GM19395 (cell line): ENCODE measurements around the gene CAMK1.
"Not testable (repeated sequence)": the region's sequence is repeated elsewhere in the genome, so short reads cannot be mapped to it uniquely, and the experiment has no call there.

Experiments
- ATAC-seq: cut with Tn5 transposase; IDR thresholded peaks from one replicate; pipeline ENCODE4 v1.9.1; 2021; ENCODE audit warnings: mild to moderate bottlenecking, moderate library complexity; ENCODE audit not compliant: unreplicated experiment

The CAMK1 gene

DNA sequence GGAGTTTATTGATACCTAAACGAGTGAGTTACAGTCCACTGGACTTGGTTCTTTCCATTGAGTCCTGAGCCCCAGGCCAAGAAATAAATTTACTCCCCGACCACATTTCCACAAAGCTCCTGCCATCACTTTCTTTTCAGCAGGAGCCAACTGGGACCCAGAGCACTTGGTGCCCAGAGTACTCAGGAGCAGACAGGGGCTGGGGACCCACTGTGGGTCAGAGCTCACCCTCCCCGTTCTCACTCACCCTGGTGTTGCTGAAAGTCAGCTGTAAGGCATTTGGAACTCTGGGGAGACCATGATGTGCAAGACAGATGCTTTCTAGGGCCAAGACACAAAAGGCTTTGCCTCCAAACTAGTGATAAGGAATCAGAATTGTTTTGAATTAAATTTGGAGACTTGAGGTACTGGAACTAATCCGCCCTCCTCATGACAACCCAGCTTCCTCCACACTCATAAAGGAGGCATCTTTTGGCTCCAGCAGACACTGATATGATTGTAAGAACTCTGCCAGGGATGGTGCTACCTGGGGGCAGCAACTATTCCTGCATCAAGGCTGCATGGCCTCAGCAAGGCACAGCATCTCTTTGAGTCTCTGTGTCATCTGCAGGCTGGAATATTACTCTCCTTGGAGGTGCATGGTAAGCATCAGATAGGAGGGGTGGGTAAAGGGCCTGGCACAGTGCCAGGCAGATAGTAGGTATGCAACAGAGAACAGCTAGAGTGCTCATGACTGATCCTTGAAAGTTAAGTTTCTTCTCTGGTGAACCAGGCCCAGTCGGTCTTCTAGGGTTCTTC, 7.3 kb upstream of the CAMK1 start:
- no peak for ATAC-seq

DNA sequence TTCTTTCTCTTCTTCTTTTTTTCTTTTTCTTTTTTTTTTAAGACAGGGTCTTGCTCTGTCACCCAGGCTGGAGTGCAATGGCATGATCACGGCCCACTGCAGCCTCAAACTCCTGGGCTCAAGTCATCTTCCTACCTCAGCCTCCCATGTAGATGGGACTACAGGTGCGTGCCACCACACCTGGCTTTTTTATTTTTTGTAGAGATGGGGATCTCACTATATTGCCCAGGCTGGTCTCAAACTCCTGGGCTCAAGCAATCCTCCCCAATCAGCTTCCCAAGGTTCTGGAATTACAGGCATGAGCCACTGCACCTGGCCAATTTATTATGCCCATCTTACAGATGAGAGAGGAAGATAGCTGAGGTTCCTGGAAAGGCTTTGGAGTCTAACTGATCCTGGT, 1.3 kb upstream of the CAMK1 start:
- not testable (repeated sequence) for ATAC-seq

DNA sequence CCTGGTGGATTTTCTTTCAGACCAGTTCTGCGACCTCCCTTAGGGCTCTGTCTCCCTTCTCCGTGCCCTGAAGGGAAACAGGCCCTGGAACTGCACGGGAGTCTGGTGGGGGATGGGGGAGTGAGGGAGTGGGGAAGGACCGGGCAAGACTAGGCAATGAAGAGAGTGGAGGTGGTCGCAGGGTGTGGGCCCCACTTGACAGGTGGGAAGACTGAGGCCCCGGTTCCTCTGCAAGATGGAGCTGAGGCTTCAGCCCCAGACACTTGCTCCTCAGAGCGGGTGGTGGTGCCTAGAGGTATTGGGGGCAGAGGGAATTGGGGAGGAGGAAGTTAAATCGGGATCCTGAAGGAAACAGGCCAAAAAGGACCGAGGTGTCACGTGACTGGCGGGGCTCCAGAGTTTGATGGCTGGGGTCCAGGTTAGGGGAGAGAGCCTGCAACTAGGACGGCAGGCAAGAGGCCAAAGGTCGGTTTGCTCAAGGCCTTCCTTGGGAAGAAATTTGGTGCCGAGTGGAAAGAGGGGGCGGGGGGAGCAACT, 597 bp upstream of the CAMK1 start:
- ATAC-seq, result no peak

DNA sequence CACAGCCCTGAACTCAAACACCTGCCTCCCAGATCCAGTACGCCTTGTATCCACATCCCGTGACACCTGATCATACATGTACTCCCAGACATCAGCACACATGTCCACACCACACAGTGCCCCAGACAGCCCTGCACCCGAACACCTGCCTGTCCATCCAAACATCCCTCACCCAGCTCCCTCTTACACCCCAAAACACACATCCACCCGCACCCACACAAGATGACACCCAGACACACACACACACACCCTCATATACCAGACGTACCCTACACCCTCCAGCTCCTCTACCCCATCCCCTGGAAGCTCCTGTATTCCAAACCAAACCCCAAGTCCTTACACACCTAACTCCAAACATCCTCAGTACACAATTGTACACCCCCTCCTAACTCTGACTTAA, 735 bp downstream of the CAMK1 start:
- no peak for ATAC-seq

DNA sequence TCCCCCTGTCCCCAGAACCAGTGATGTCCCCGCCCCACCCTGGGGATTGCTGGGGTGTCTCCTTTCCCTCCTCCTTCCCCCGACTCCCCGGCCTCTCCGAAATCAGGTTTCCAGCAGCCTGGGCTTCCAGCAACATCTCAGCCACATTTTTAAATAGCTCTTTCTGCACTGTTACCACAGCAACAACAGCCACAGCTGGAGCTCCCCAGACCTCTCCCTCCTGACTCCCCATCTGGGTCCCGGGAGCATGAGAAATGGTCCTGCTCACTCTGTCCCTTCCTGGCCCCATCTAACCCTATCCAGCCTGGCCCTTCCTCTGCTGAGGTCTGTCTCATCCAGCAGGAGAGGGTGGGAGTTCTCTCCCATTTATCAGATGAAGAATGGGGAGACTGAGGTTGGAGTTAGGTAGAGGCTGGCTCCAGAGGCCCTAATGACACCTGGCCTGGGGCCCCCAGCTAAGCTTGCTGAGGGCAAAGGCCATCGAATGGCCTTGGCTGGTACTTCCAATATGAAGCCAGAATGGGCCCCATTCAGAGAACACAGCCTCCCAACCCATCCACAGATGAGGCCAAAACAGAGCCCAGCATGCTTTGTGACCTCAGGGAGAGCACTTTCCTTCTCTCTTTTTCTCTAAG, 1.5 kb downstream of the CAMK1 start:
- ATAC-seq, result no peak

DNA sequence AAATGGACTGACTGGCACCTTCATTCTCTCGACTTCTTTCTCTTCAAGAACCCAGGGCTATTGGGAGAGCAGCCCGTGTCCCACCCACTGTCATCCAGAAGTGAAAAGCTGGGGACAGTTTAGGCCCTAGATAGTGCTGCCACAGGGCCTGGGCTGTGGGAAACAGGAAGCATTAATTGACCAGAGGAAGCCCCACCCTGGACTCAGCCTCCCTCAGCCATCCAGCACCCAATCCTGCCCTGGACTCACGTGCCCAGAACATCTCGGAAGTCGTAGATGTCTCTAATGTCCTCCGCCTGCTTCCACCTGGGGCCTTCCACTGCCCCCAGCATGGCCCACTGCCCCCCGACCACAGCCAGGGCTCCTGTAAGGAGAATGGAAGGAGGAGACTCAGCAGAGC, 2.3 kb downstream of the CAMK1 start:
- no peak for ATAC-seq

DNA sequence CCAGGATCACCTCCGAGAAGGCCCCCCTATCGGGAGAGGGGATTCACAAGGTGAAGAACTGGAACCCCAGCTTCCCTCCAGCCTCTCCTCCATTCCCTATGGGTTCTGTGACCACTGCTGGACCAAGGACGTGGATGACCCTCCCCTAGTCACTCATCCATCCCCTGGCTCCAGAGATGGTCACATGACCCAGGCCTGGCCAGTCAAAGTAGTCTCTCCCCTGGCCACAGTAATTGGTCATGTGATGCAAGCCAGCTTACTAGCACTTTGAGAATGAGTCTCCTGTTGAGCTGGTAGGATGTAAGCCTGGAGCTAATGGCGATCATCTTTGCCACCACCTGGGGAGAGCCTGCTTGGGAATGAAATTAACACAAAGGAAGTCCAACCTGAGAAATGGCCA, 3.9 kb downstream of the CAMK1 start:
- no peak for ATAC-seq

DNA sequence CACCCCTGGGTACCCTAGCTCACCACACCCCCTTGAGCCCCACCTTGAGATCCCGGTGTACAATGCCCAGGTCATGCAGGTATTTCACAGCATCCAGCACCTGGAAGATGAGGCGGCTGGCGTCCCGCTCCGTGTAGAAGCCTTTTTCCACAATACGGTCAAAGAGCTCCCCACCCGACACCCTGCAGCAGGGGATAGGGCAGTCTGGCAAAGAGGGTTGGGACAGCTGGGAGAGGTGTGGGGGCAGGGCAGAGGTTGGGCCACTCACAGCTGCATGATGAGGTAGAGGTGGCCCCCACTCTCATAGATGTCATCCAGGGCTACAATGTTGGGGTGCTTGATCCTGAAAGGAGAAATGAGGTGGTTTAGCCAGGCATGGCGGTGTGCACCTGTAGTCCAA, 6.9 kb downstream of the CAMK1 start:
- no peak for ATAC-seq

DNA sequence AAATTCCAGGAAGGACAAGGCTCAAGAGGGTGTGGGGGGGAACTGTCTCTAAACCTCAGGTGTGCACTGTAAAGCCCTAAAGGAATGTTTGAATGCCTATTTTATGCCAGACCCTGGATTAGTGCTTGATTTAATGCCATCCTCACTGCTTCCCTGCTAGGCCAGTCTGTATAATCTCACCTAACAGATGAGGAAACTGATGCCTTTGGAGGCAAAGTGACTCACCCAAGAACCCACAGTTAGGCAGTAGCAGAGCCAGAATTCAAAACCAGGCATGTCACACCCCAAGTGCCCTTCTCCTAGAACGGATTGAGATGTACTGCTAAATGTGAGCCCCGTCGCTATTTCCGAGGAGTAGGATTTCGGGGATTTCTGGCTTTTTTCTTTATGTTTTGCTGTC, 7.8 kb downstream of the CAMK1 start:
- ATAC-seq, result no peak

DNA sequence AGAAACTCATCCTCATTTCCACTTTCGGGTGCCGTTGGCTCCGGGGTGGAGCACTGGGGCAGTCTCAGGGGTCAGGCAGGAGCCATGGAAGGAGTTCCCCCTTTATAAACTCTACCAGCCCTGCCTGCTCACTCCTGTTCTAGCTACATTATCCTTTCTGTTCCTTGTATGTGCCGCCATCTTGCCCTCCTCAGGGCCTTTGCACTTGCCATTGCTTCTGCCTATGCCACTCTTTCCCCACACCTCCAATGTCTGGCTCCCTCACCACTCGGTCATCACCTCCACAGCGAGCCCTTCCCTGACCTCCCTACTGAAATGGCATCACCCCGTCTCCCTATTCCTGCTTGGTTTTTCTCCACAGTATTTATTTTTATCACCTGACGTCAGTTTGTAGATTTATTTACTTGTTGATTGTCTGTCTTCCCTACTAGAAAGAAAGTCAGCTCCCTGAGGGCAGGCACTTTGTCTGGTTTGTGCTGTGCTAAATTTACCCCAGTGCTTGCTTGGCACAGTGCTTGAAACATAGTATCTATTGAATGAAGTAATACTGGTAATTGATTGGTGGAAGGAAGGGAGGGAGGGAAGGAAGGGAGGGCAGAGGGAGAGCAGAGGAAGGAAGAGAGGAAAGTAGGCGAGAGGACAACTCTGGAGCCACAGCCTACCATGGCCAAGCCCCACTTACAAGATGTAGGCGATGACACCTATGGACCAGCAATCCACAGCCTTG, 8.8 kb downstream of the CAMK1 start:
- ATAC-seq, result no peak

DNA sequence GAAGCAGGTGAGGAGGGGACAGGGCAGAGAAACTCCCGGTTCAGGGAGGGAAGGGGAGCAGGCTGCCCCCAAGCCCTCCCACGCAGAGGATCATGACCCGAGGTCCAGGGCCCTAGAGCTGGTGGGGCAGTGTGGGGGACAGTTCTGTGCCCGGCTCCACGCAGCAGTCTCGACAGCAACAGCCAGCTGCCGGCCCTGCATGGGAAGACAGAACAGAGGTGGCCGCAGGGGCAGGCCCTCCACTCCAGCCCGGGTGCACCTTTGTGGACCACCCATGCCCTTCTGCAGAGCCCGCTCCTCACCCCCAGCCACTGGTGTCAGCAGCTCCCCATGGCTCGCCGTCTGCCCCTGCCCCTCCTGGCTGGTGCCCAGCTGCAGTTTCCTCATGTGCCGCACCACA, 12.3 kb downstream of the CAMK1 start:
- no peak for ATAC-seq

DNA sequence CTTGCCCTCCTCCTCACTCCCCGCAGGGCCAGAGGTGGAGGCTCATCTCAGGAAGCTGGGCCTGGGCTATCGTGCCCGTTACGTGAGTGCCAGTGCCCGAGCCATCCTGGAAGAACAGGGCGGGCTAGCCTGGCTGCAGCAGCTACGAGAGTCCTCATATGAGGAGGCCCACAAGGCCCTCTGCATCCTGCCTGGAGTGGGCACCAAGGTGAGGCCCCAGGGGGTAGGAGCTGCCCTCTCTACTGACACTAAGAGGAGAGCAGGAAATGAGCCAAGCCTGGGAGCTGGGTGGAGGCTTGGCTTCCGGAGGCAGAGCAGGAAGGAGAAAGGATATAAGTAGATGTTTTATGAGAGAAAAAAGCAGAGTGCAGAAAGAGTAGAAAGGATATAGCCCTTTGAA, 15.1 kb downstream of the CAMK1 start:
- no peak for ATAC-seq

DNA sequence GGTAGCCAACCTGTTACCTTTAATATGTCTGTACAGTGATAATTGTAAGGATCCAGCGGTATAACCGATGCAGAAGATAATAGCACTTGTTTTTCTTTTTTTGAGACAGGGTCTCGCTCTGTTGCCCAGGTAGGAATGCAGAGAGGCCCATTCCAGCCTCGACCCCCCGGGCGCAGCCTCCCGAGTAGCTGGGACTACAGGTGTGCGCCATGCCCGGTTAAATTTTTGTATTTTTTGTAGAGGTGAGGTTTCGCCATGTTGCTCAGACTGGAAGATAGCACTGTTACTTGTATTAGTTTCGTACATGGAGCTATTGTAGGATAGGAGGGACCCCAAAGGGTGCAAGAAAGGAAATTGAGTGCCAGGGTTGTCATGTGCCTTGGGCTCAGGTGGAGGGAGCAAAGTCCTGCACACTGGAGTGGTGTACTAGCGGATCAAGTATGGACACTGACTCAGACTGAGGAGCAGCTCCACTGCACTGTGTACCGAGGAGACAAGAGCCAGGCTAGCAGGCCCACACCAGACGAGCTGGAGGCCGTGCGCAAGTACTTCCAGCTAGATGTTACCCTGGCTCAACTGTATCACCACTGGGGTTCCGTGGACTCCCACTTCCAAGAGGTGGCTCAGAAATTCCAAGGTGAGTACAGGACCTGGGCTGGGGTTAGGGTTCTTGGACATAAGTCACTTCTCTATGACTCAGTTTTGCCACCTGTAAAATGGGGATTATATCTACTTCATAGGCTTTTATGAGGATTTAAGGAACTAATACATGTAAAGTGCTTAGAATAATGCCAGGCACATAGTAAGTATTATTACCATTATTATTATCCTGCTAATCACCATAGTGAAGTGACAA, 19.0 kb downstream of the CAMK1 start:
- no peak for ATAC-seq

DNA sequence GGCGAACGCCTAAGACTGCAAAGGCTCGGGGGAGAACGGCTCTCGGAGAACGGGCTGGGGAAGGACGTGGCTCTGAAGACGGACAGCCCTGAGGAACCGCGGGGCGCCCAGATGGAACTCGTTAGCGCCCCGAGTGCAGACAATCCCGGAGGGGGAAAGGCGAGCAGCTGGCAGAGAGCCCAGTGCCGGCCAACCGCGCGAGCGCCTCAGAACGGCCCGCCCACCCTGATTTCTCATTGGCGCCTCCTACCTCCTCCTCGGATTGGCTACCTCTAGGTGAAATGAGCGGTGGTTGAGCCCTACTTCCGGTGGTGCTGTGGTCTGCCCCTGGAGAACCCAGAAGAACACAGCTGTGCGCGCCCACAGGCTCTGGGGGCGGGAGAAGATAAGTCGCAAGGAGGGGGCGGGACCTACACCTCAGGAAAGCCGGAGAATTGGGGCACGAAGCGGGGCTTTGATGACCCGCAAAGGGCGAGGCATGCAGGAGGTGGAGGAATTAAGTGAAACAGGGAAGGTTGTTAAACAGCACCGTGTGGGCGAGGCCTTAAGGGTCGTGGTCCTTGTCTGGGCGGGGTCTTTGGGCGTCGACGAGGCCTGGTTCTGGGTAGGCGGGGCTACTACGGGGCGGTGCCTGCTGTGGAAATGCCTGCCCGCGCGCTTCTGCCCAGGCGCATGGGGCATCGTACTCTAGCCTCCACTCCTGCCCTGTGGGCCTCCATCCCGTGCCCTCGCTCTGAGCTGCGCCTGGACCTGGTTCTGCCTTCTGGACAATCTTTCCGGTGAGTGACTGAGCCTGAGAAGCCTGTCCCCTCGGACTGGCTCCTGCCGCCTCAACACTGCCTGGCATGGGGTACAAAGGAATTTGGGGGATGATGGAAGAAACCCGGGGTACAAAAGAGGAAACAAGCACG, 19.8 kb downstream of the CAMK1 start, which contains the start of gene OGG1:
Gene OGG1, plus strand, starts transcription at position 308 of the 911 bp plus-strand sequence. Its CDS starts 335 bp downstream, at position 643.
- ATAC-seq, result peak; percentile 94

DNA sequence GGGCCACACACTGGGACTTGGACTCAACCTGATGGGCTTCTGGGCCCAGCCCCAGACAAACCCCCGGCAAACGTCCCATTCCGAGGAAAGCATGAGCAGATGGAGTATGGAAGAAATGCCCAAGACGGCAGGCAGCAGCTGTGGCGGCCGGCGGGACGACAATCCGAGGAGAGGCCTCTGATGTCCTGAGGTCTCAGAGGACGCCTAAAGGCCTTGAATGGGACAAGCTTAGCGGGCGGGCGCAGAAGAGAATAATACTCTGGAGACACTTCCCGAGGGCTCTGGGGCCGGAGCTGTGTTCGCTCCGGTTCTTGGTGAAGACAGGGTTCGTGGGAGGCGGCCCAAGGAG, 20.5 kb downstream of the CAMK1 start:
- ATAC-seq, result no peak

DNA sequence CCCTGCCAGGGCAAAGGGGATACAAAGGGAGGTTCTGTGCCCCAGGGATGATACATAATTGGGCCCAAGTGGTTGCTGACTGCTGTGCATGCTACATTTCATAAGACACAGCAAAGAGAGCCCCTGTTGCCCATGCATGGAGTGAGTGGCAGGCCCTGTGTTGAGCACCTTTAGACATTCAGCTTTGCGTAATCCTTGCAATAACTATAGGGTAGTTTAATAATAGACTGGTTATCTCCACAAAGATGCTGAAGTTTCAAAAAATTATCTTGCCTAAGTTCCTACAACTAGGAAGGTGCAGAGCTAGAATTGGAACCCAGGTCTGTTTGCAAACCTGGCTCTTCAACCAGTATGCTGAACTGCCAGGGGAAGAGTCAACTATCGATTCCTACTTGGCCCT, 21.7 kb downstream of the CAMK1 start:
- no peak for ATAC-seq

DNA sequence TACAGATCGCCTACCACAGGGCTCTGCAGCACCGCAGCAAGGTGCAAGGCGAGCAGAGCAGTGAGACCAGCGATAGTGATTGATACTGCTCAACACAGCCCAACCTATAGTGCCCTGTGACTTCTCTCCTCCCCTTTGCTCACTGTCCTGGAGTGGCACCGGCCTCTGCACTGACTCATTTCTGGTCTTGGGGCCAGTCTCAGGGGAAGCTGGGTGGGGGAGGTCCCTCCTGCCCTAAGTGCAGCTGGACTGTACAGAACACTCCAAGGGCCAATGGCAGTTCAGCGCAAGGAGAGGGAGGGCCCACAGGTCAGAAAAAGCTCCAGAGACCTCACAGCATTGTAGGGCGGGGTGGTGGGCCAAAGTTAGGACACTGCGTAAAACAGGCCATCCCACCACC, 22.5 kb downstream of the CAMK1 start:
- no peak for ATAC-seq

DNA sequence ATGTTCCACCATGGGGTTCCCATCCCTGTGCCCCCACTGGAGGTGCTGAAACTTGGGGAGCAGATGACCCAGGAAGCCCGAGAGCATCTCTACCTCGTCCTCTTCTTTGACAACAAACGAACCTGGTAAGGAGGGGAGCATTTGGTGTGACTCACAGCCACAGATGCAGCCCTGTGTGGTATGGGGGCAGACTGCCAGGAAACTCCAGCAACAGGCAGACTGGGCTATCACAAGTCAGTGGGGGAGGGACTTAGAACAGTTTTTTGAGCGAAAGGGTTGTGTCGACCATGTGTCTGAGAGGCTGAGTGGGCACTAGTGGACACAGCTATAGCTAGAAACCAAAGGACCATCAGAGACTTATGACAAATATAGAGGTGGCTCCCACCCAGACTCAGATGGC, 23.4 kb downstream of the CAMK1 start:
- no peak for ATAC-seq

DNA sequence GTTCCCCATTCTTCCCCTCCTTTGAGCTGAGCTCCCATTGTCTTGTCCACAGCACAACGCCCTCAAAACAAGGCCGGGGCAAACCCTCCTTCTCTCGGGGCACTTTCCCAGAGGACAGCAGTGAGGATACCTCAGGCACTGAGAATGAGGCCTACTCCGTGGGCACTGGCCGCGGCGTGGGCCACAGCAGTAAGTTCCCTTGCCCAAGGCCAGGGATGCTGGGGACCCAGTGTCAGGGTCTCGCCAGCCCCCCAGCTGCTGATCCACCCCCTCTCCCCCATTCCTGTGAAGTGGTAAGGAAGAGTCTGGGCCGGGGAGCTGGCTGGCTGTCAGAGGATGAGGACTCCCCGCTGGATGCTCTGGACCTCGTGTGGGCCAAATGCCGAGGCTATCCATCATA, 24.2 kb downstream of the CAMK1 start:
- ATAC-seq, result no peak

DNA sequence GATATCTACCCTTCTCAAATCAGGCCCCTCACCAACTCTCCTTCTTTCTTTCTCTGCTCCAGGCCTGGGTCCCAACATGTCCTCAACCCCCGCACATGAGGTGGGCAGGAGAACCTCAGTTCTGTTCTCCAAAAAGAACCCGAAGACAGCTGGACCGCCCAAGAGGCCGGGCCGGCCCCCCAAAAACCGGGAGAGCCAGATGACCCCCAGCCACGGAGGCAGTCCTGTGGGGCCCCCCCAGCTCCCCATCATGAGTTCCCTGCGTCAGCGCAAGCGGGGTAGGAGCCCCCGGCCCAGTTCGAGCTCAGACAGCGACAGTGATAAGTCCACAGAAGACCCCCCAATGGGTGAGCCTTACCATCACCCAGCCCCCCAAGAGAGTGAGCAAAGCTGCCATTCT, 25.6 kb downstream of the CAMK1 start:
- no peak for ATAC-seq
